Measurements from ENCODE around the gene MUC15. TPM values are rescaled to one million over a fixed set of nuclear protein-coding genes. Genes with fewer than 3 reads are reported as not detected.

MUC15 gene
- total RNA-seq, 1 donor from 2014 or later, result not detected

DNA sequence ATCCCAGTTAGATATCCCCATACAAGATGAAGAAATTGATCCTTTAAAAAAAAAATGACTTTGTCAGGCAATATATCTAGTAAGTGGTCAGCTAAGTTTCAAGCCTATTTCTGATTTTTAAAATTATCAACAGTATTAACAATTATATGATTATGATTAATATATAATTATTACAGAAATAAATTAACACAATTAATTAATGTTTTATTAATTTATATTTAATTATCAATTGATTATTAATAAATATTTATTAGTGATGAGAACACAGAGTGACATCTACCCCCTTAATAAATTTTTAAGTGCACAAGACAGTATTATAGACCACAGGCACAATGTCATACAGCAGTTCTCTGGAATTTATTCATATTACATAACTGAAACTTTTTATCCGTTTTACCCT is 22.0 kb downstream of the MUC15 start:
- Histone ChIP-seq H3K27ac (no peak overlapping the region), H3K9me3 (no peaks in the 10 kb centered on the region), H3K4me1 (no peaks in the 10 kb centered on the region), H3K27me3 (no peaks in the 10 kb centered on the region), H3K4me3 (no peak overlapping the region), H3K36me3 (no peaks in the 10 kb centered on the region)
- no peak for TF ChIP-seq CTCF (IDR thresholded peaks at IDR 0.05)
- no peak for DNase-seq (ENCODE audit: low spot score in 2 of 2)
- intact Hi-C loops (cut with DNase I), result no loop called here

DNA sequence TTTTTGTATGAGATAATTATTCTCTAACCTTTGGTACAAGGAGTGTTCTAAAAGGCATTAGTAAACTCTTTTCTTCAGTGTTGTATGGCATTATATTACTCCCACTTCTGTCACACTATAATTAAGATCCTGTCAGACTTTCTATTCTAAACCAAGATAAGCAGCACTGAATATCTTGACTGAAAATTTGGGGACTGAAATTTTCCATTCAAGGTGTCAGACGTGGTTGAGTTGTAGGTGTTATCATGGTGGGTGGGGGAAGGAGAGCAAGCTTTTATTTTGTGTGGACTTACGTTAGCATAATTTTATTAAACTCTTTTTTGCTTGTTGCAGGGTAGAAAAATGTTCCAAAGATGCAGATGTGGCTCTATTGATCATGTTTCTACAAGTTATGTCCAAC is 22.9 kb downstream of the MUC15 start:
- no peaks in the 10 kb centered on the region for H3K36me3 ChIP-seq
- intact Hi-C loops (cut with DNase I), result no loop called here

DNA sequence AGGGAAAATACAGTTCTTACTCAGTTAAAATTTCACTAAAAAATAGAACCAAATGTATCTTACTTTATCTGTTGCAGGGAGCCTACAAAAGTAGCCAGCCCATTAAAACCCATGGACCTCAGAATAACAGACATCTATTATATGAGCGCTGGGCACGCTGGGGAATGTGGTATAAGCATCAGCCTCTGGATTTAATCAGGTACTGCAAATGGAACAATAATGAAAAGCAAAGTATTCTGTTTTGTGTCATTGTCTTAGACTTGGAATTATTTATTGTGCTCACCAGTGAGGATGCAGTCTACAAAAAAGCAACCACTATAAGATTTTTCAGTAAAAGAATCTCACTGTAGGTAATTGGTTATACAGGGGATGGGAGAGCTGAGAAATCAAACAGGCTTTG is 30.2 kb downstream of the MUC15 start:
- H3K4me1 ChIP-seq, result no peaks in the 10 kb centered on the region

More for the DNA sequence above, 22.9 kb downstream of the MUC15 start:
- H3K4me3 ChIP-seq, result no peak overlapping the region
- no peaks in the 10 kb centered on the region for H3K4me1 ChIP-seq
- DNase-seq (ENCODE audit: low spot score in 2 of 2), result no peak
- no peaks in the 10 kb centered on the region for H3K27me3 ChIP-seq
- H3K9me3 ChIP-seq, result no peaks in the 10 kb centered on the region
- no peak overlapping the region for H3K27ac ChIP-seq
- no peak for TF ChIP-seq CTCF (IDR thresholded peaks at IDR 0.05)

GRCh38 chr11:26539517-26539916 is 32.5 kb downstream of the MUC15 start:
- H3K27me3 ChIP-seq, result no peaks in the 10 kb centered on the region
- no peak overlapping the region for H3K27ac ChIP-seq
- H3K9me3 ChIP-seq, result no peaks in the 10 kb centered on the region
- no peak for DNase-seq (ENCODE audit: low spot score in 2 of 2)
- no peaks in the 10 kb centered on the region for H3K4me1 ChIP-seq
- H3K4me3 ChIP-seq, result no peak overlapping the region
- H3K36me3 ChIP-seq, result no peaks in the 10 kb centered on the region
- intact Hi-C loops (cut with DNase I), result no loop called here
- TF ChIP-seq CTCF (IDR thresholded peaks at IDR 0.05), result no peak

More for the DNA sequence above, 30.2 kb downstream of the MUC15 start:
- H3K36me3 ChIP-seq, result no peaks in the 10 kb centered on the region
- H3K9me3 ChIP-seq, result no peaks in the 10 kb centered on the region
- no peak for TF ChIP-seq CTCF (IDR thresholded peaks at IDR 0.05)
- no peak for DNase-seq (ENCODE audit: low spot score in 2 of 2)
- intact Hi-C loops (cut with DNase I), result no loop called here
- no peak overlapping the region for H3K27ac ChIP-seq
- H3K4me3 ChIP-seq, result no peak overlapping the region
- H3K27me3 ChIP-seq, result no peaks in the 10 kb centered on the region

DNA sequence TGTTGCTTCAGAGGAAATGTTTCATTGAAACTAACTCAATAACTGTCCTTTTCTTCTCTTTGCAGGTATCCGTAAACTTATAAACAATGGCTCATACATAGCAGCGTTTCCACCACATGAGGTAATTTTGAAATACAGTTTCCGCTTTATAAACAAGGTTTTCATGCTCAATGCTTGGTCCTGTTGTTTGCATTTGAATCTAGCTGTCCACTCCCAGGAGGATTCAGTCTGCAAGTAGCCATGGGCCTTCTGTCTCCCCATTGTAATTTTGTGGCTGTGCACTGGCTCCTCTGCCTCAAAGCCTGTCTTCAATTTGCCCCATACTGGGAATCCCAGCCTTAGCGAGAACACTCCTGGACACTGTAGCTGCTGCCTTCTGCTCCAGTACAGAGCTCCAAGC is 34.7 kb downstream of the MUC15 start:
- Histone ChIP-seq H3K27me3 (no peaks in the 10 kb centered on the region), H3K9me3 (no peaks in the 10 kb centered on the region), H3K4me1 (no peaks in the 10 kb centered on the region), H3K4me3 (no peak overlapping the region), H3K36me3 (no peaks in the 10 kb centered on the region), H3K27ac (no peak overlapping the region)
- no peak for DNase-seq (ENCODE audit: low spot score in 2 of 2)
- TF ChIP-seq CTCF (IDR thresholded peaks at IDR 0.05), result no peak
- intact Hi-C loops (cut with DNase I), result no loop called here

GRCh38 chr11:26527685-26528084 is 44.4 kb downstream of the MUC15 start:
- no peak overlapping the region for H3K27ac ChIP-seq
- H3K36me3 ChIP-seq, result no peaks in the 10 kb centered on the region
- no peaks in the 10 kb centered on the region for H3K9me3 ChIP-seq
- intact Hi-C loops (cut with DNase I), result no loop called here
- no peak overlapping the region for H3K4me3 ChIP-seq
- H3K4me1 ChIP-seq, result no peaks in the 10 kb centered on the region
- DNase-seq (ENCODE audit: low spot score in 2 of 2), result no peak
- H3K27me3 ChIP-seq, result no peaks in the 10 kb centered on the region
- TF ChIP-seq CTCF (IDR thresholded peaks at IDR 0.05), result no peak

All from ascending aorta (tissue), 2 donors.